Sigmoid colon (tissue), 4 donors: ENCODE results near the gene FGD3.

Experiments used
- CTCF ChIP-seq, 4 experiments: fragments of 450-650 bp in 3 of 4; fragments of 200-600 bp in 1 of 4; IDR thresholded peaks; one replicate each; pipeline ENCODE4 v1.5.1; 2016 to 2019; ENCODE audit warnings: antibody characterized with exemption in 4 of 4, mild to moderate bottlenecking in 3 of 4, moderate library complexity in 2 of 4
- EP300 ChIP-seq, 4 donors: sonication (generic); formaldehyde crosslinking; IDR thresholded peaks; one replicate each; pipeline ENCODE4 v1.6.1; 2017; ENCODE audit warnings: antibody characterized with exemption in 4 of 4
- POLR2A ChIP-seq, 2 donors: fragments of 450-650 bp; IDR thresholded peaks; one replicate each; pipeline ENCODE4 v1.6.1; 2016; ENCODE audit warnings: antibody characterized with exemption in 2 of 2, mild to moderate bottlenecking in 2 of 2, moderate library complexity in 2 of 2
- POLR2AphosphoS5 ChIP-seq, 4 donors: sonication (generic); formaldehyde crosslinking; IDR thresholded peaks; one replicate each; pipeline ENCODE4 v1.6.1; 2017; ENCODE audit warnings: antibody characterized with exemption in 4 of 4

GRCh38 chr9:93022066-93022465 is 74.7 kb downstream of the FGD3 start:
- TF ChIP-seq POLR2A (IDR thresholded peaks at IDR 0.05) (no peak), CTCF (IDR thresholded peaks at IDR 0.05) (no peak), POLR2AphosphoS5 (IDR thresholded peaks at IDR 0.05) (no peak), EP300 (IDR thresholded peaks at IDR 0.05) (no peak)
